ENCODE data around the gene CEMIP2.
A peak's percentile ranks its signal among the peaks of the same experiment; 100 is the strongest.

The CEMIP2 gene

DNA sequence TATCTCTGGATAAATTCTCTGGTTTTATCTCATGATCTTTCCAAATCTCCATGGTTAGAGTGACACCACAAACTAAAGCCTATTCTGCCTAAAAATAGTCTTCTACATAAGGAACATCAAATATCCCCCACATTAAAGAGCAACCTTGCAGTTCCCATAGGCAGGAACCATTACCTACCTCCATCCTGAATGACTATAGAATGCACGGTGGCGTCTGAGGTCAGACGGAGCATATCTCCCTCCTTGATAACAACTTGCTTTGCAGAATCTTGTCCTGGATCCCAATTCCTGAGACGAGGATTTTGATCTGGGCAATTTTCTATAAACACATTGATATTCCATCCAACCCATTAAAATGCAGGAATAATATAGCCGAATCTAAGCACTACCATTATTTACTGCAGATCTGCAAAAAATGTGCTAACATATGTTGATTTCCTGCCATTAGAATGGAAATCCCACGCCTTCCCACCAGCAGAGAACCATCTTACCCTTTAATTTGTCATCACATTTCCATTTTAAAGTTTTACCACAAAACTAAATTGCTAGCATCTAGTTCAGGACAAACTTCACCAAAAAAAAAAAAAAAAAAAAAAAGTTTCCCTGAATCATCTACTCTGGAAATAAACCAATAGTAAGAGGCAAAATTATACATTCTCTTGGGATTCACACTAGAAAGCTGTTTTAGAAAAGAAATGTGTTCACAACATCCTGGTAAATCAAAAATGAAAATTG is 22.1 kb downstream of the CEMIP2 start:
- Histone ChIP-seq H3K9ac (ENCODE audit: low read depth, low read length) (no peak overlapping the region), H3K27me3 (ENCODE audit: control insufficient read depth, insufficient read depth, low read length) (no peaks in the 10 kb centered on the region), H3K4me1 (ENCODE audit: control insufficient read depth, insufficient read depth, low read length) (peaks cover 45% of the 10 kb centered on the region), H3K27ac (ENCODE audit: low read depth, low read length) (peak overlapping the region; percentile 63), H3K9me3 (ENCODE audit: control insufficient read depth, insufficient read depth, low read length) (no peaks in the 10 kb centered on the region), H3K36me3 (ENCODE audit: control insufficient read depth, insufficient read depth, low read length) (peaks cover 75% of the 10 kb centered on the region), H3K4me3 (ENCODE audit: low read depth, low read length) (peak overlapping the region; percentile 4; the same call in 1 of the 2 replicates)

DNA sequence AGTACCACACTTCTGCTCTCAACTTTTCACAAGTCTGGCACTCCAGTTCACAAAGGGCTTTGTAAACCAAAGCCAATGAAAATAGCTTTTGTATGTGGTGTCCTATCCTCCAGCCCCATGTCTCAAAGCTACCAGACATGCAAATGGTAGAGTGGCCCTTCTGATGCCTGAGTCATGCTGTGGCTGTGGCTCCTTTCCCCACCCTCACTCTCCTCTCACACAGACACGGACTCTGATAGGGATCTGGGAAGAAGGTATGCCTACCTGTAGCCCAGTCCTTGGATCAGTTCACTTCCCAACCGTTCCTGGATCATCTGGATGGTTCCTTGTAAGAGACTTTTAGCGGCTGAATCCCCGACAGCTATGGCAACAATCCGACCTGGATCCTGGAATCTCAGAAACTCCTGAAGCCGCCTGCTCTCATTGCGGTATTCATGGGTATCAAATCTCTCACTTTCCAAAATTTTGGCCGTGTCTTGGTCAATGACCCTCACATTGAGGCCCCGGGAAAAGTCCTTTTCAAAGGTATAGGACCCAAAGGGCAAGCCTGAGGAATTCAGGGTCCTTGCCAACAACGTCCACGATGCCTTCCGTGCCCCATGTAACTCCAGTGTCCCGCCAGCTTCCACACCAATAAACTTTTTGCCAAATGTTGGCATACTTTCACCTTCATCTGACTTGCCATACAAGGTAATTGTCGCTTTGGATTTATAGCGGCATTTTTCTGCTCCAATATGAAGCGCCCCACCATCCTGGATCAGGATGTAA is 23.4 kb downstream of the CEMIP2 start:
- peaks cover 83% of the 10 kb centered on the region for H3K36me3 ChIP-seq (ENCODE audit: control insufficient read depth, insufficient read depth, low read length)
- peaks cover 43% of the 10 kb centered on the region for H3K4me1 ChIP-seq (ENCODE audit: control insufficient read depth, insufficient read depth, low read length)
- no peak overlapping the region for H3K4me3 ChIP-seq (ENCODE audit: low read depth, low read length)
- no peaks in the 10 kb centered on the region for H3K27me3 ChIP-seq (ENCODE audit: control insufficient read depth, insufficient read depth, low read length)
- no peaks in the 10 kb centered on the region for H3K9me3 ChIP-seq (ENCODE audit: control insufficient read depth, insufficient read depth, low read length)
- H3K9ac ChIP-seq (ENCODE audit: low read depth, low read length) = no peak overlapping the region
- H3K27ac ChIP-seq (ENCODE audit: low read depth, low read length) = peak overlapping the region; percentile 52

GRCh38 chr9:71743882-71744281 is 24.4 kb downstream of the CEMIP2 start:
- H3K36me3 ChIP-seq (ENCODE audit: control insufficient read depth, insufficient read depth, low read length) = peaks cover 85% of the 10 kb centered on the region
- peaks cover 43% of the 10 kb centered on the region for H3K4me1 ChIP-seq (ENCODE audit: control insufficient read depth, insufficient read depth, low read length)
- H3K9ac ChIP-seq (ENCODE audit: low read depth, low read length) = no peak overlapping the region
- H3K4me3 ChIP-seq (ENCODE audit: low read depth, low read length) = no peak overlapping the region
- no peaks in the 10 kb centered on the region for H3K9me3 ChIP-seq (ENCODE audit: control insufficient read depth, insufficient read depth, low read length)
- H3K27ac ChIP-seq (ENCODE audit: low read depth, low read length) = no peak overlapping the region
- no peaks in the 10 kb centered on the region for H3K27me3 ChIP-seq (ENCODE audit: control insufficient read depth, insufficient read depth, low read length)

- H3K9ac ChIP-seq (ENCODE audit: low read depth, low read length) = no peak overlapping the region
- no peak overlapping the region for H3K4me3 ChIP-seq (ENCODE audit: low read depth, low read length)
- H3K27ac ChIP-seq (ENCODE audit: low read depth, low read length) = no peak overlapping the region
- H3K36me3 ChIP-seq (ENCODE audit: control insufficient read depth, insufficient read depth, low read length) = peaks cover 81% of the 10 kb centered on the region
- H3K4me1 ChIP-seq (ENCODE audit: control insufficient read depth, insufficient read depth, low read length) = peaks cover 41% of the 10 kb centered on the region
- no peaks in the 10 kb centered on the region for H3K27me3 ChIP-seq (ENCODE audit: control insufficient read depth, insufficient read depth, low read length)
- no peaks in the 10 kb centered on the region for H3K9me3 ChIP-seq (ENCODE audit: control insufficient read depth, insufficient read depth, low read length)
Measured at GRCh38 chr9:71743217-71743705, 25.1 kb downstream of the CEMIP2 start.

GRCh38 chr9:71742703-71743102 is 25.6 kb downstream of the CEMIP2 start:
- H3K4me3 ChIP-seq (ENCODE audit: low read depth, low read length) = no peak overlapping the region
- H3K36me3 ChIP-seq (ENCODE audit: control insufficient read depth, insufficient read depth, low read length) = peaks cover 77% of the 10 kb centered on the region
- peaks cover 37% of the 10 kb centered on the region for H3K4me1 ChIP-seq (ENCODE audit: control insufficient read depth, insufficient read depth, low read length)
- no peaks in the 10 kb centered on the region for H3K27me3 ChIP-seq (ENCODE audit: control insufficient read depth, insufficient read depth, low read length)
- no peaks in the 10 kb centered on the region for H3K9me3 ChIP-seq (ENCODE audit: control insufficient read depth, insufficient read depth, low read length)
- no peak overlapping the region for H3K27ac ChIP-seq (ENCODE audit: low read depth, low read length)
- H3K9ac ChIP-seq (ENCODE audit: low read depth, low read length) = no peak overlapping the region

GRCh38 chr9:71741926-71742648 is 26.2 kb downstream of the CEMIP2 start:
- Histone ChIP-seq H3K4me3 (ENCODE audit: low read depth, low read length) (no peak overlapping the region), H3K4me1 (ENCODE audit: control insufficient read depth, insufficient read depth, low read length) (peaks cover 31% of the 10 kb centered on the region), H3K36me3 (ENCODE audit: control insufficient read depth, insufficient read depth, low read length) (peaks cover 77% of the 10 kb centered on the region), H3K27me3 (ENCODE audit: control insufficient read depth, insufficient read depth, low read length) (no peaks in the 10 kb centered on the region), H3K9ac (ENCODE audit: low read depth, low read length) (no peak overlapping the region), H3K9me3 (ENCODE audit: control insufficient read depth, insufficient read depth, low read length) (no peaks in the 10 kb centered on the region), H3K27ac (ENCODE audit: low read depth, low read length) (no peak overlapping the region)

GRCh38 chr9:71740199-71740598 is 28.1 kb downstream of the CEMIP2 start:
- Histone ChIP-seq H3K4me3 (ENCODE audit: low read depth, low read length) (no peak overlapping the region), H3K4me1 (ENCODE audit: control insufficient read depth, insufficient read depth, low read length) (peaks cover 12% of the 10 kb centered on the region), H3K36me3 (ENCODE audit: control insufficient read depth, insufficient read depth, low read length) (peaks cover 83% of the 10 kb centered on the region), H3K27ac (ENCODE audit: low read depth, low read length) (no peak overlapping the region), H3K9ac (ENCODE audit: low read depth, low read length) (no peak overlapping the region), H3K27me3 (ENCODE audit: control insufficient read depth, insufficient read depth, low read length) (no peaks in the 10 kb centered on the region), H3K9me3 (ENCODE audit: control insufficient read depth, insufficient read depth, low read length) (no peaks in the 10 kb centered on the region)

DNA sequence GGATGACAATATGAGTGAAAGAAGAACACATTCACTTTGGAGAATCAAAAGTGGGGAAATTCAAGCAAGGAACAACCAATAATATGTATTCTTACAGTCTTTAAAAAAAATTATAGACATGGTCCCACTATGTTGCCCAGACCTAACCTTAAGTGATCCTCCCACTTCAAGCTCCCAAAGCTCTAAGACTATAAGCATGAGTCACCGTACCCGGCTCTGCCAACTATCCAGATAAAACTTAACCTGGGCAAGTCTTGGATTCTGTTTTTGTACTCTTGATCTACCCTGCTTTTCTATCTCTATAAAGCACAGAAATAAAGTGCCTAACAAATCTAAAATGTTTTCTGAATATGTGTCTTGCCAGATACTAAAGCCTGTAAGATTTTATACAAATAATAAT is 30.9 kb downstream of the CEMIP2 start:
- peaks cover 4% of the 10 kb centered on the region for H3K4me1 ChIP-seq (ENCODE audit: control insufficient read depth, insufficient read depth, low read length)
- H3K27me3 ChIP-seq (ENCODE audit: control insufficient read depth, insufficient read depth, low read length) = no peaks in the 10 kb centered on the region
- peaks cover 81% of the 10 kb centered on the region for H3K36me3 ChIP-seq (ENCODE audit: control insufficient read depth, insufficient read depth, low read length)
- H3K9ac ChIP-seq (ENCODE audit: low read depth, low read length) = no peak overlapping the region
- no peak overlapping the region for H3K27ac ChIP-seq (ENCODE audit: low read depth, low read length)
- H3K4me3 ChIP-seq (ENCODE audit: low read depth, low read length) = no peak overlapping the region
- H3K9me3 ChIP-seq (ENCODE audit: control insufficient read depth, insufficient read depth, low read length) = no peaks in the 10 kb centered on the region

DNA sequence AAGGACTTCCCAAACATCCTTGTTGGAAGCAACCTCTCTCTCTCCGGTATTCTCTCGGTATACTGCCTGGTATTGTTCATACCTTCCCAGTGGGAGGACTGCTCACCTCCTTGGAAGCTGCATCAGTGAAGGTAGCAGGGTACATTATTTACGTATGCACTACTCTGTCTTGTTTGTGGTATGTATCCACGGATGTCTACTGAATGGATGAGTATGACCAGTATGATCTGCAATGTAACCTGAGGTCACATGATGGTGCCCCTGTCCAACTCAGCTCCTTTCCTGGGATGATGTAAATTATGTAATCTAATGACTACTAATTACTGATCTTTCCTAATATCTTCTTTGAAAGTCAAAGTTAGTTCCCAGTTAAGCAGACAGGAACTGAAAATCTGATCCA is 32.1 kb downstream of the CEMIP2 start:
- H3K27ac ChIP-seq (ENCODE audit: low read depth, low read length) = no peak overlapping the region
- H3K9ac ChIP-seq (ENCODE audit: low read depth, low read length) = no peak overlapping the region
- H3K4me3 ChIP-seq (ENCODE audit: low read depth, low read length) = no peak overlapping the region
- peaks cover 4% of the 10 kb centered on the region for H3K4me1 ChIP-seq (ENCODE audit: control insufficient read depth, insufficient read depth, low read length)
- H3K36me3 ChIP-seq (ENCODE audit: control insufficient read depth, insufficient read depth, low read length) = peaks cover 87% of the 10 kb centered on the region
- no peaks in the 10 kb centered on the region for H3K27me3 ChIP-seq (ENCODE audit: control insufficient read depth, insufficient read depth, low read length)
- H3K9me3 ChIP-seq (ENCODE audit: control insufficient read depth, insufficient read depth, low read length) = no peaks in the 10 kb centered on the region

GRCh38 chr9:71734950-71735349 is 33.4 kb downstream of the CEMIP2 start:
- H3K9me3 ChIP-seq (ENCODE audit: control insufficient read depth, insufficient read depth, low read length) = no peaks in the 10 kb centered on the region
- no peak overlapping the region for H3K4me3 ChIP-seq (ENCODE audit: low read depth, low read length)
- H3K27ac ChIP-seq (ENCODE audit: low read depth, low read length) = no peak overlapping the region
- H3K27me3 ChIP-seq (ENCODE audit: control insufficient read depth, insufficient read depth, low read length) = no peaks in the 10 kb centered on the region
- H3K9ac ChIP-seq (ENCODE audit: low read depth, low read length) = no peak overlapping the region
- peaks cover 4% of the 10 kb centered on the region for H3K4me1 ChIP-seq (ENCODE audit: control insufficient read depth, insufficient read depth, low read length)
- H3K36me3 ChIP-seq (ENCODE audit: control insufficient read depth, insufficient read depth, low read length) = peaks cover 89% of the 10 kb centered on the region
